Activated T-cell treated with anti-CD3 and anti-CD28 coated beads, Interleukin-2, amount 50 U/mL, for 4 hours (primary cell): ENCODE results near the gene SLC23A1. TPM values are rescaled to one million over a fixed set of nuclear protein-coding genes. Genes with fewer than 3 reads are reported as not detected.

Experiments
- ATAC-seq, 2 donors: fragments of 200-7000 bp; cut with Tn5 transposase; one replicate each; pipeline ENCODE4 v1.10.0; 2021
- DNase-seq: peaks from one replicate; pipeline ENCODE4 v3.0.0-alpha.2; 2020
- H3K27me3 Mint-ChIP-seq: one replicate; pipeline ENCODE4 v1.8.0; 2021; ENCODE audit warnings: low read depth, mixed read lengths
- H3K36me3 Mint-ChIP-seq: one replicate; pipeline ENCODE4 v1.8.0; 2022; ENCODE audit warnings: mixed read lengths; ENCODE audit not compliant: insufficient read depth
- H3K4me1 Mint-ChIP-seq: one replicate; pipeline ENCODE4 v1.8.0; 2021; ENCODE audit warnings: low read depth, mixed read lengths
- H3K4me3 Mint-ChIP-seq: one replicate; pipeline ENCODE4 v1.8.0; 2021; ENCODE audit warnings: mild to moderate bottlenecking, moderate library complexity, mixed read lengths
- H3K9me3 Mint-ChIP-seq: one replicate; pipeline ENCODE4 v1.8.0; 2021; ENCODE audit warnings: mixed read lengths
- total RNA-seq, 3 donors: library from RNA; stranded (reverse); gene quantifications; one replicate each; pipeline ENCODE4 v1.2.1, GENCODE V29; 2021

Gene SLC23A1
- total RNA-seq, 3 donors from 2014 or later = not detected

GRCh38 chr5:139399501-139400121 lies 16.5 kb upstream of the SLC23A1 start:
- peaks cover 28% of the 10 kb centered on the region for H3K4me1 Mint-ChIP-seq
- no peaks in the 10 kb centered on the region for H3K27me3 Mint-ChIP-seq
- H3K9me3 Mint-ChIP-seq = no peaks in the 10 kb centered on the region
- no peak for DNase-seq
- ATAC-seq = no peak
- H3K36me3 Mint-ChIP-seq = peaks cover 4% of the 10 kb centered on the region
- no peak overlapping the region for H3K4me3 Mint-ChIP-seq

DNA sequence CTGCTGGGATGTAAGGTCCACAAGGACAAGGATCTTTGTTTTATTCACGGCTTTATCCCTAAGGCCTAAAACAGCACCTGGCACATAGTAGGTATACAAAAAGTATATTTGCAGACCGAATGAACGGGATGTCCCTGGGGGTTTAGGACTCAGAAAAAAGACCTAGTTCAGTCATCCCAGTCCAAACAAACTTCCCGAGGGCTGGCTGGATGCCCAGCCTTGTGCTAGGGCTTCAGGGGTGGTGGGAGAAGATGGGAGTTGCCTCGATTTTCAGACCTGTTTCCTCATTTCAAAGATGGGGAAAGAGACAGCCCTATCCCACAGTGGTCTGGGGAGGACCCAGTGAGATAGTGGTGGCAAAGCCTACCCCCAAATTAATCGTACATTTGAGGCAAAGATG lies 14.8 kb upstream of the SLC23A1 start:
- Mint-ChIP-seq H3K4me1 (peaks cover 16% of the 10 kb centered on the region), H3K9me3 (no peaks in the 10 kb centered on the region), H3K36me3 (peaks cover 4% of the 10 kb centered on the region), H3K4me3 (no peak overlapping the region), H3K27me3 (no peaks in the 10 kb centered on the region)
- no peak for ATAC-seq
- DNase-seq = no peak

DNA sequence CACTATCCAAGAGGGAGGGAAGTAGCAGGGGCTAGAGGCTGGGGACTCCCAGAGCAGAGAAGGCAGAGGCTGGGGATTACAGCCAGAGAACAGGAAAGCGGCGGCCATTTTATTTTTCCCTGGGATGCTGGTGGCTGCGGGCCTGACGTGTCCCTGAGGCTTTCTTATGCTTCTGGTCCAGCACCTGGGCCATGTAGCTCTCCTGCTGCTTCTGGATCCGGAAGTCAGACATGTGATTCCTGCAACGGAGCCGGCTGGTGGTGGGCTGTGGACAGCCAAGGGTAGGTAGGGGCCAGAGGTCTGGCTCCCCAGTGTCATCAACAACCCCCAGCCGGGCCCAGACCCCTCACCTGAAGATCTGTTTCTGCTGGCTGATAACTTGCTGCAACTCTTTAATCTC lies 13.6 kb upstream of the SLC23A1 start:
- no peak overlapping the region for H3K4me3 Mint-ChIP-seq
- ATAC-seq (no peak), DNase-seq (no peak)
- H3K4me1 Mint-ChIP-seq = peaks cover 15% of the 10 kb centered on the region
- no peaks in the 10 kb centered on the region for H3K9me3 Mint-ChIP-seq
- H3K27me3 Mint-ChIP-seq = no peaks in the 10 kb centered on the region
- peaks cover 4% of the 10 kb centered on the region for H3K36me3 Mint-ChIP-seq

DNA sequence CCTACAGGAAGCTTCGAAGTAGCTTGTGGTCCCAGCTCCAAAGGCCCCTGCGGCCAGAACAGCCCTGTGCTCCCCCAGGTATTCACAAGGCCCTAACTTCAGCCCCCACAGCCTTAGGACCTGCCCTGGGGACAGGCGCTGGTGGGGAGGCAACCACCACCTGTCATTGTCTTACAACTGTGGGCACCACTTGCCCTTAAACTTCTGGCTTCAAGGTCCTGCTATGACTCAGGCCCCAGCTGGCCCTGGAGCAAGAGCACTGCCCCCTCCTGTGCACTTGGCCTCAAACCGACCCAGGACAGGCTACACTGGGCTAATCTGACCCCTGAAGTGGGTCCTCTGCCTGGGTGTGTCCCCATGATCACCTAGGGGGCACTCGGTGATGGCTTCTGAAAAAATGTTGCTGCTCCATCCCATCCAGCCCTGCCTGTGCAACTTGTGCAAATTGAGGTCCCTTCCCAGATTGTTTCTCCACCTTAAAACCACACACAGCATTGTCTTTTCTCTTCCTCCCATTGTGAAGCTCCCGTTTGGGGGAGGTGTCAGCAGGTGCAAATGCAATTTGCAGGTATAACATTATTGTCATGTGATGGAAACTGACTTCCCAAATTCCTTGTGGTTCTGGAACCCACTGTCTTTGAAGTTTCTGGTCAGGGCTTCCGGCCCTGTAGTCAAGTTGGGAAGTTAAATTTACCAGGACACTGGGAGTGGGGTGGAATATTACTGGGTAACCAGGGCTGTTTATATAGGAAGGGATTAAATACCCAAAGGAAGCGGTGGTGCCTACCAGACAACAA lies 12.9 kb upstream of the SLC23A1 start:
- Mint-ChIP-seq H3K27me3 (no peaks in the 10 kb centered on the region), H3K9me3 (no peaks in the 10 kb centered on the region), H3K4me1 (peaks cover 21% of the 10 kb centered on the region), H3K4me3 (peak overlapping the region; percentile 51), H3K36me3 (peaks cover 4% of the 10 kb centered on the region)
- DNase-seq (no peak), ATAC-seq (no peak)

DNA sequence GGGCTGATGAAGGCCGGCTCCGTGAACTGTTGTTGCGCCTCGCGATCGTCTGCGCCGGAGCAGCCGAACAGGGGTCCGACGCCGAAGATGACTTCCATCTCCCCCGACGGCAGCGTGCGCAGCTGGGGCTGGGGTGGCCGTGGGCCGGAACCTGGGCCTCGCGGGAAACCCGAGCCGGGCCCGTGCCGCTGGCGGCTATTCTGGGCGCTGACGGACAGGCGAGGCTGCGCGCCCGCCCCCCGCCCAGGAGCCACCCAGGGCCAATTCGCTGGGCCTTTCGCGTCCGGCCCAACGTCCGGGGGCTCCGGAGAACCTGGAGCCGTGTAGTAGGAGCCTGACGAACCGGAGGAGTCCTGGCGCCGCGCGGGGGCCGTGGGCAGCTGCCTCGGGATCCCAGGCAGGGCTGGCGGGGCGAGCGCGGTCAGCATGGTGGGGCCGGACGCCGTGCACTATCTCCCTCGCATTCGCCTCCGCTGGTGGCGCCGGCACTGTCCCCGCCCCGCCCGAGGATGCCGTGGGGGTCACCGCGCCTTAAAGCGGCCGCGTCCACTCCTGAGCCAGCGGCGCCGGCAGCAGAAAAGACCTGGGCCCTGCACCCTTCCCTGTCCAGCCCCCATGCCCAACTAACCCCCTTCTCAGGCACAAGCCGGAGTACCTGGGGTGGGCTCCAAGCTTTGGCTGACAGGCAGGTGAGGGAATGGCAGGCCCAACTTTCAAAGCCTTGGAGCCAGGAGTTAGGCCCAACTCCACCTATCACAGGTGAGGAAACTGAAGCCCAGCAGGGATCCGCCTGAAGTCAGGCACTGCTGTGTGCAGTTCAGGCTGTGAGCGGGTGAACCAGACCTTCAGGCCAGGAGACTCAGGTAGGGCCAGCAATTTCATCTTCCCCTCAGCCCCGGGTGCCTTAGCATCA lies 11.8 kb upstream of the SLC23A1 start, which contains the start of gene PROB1:
PROB1 (minus strand) TSS at position 451 of the 913 bp plus-strand sequence; CDS start at position 428, 23 bp downstream.
- H3K4me3 Mint-ChIP-seq = peak within 1 kb of the TSS; percentile 89
- peaks cover 33% of the 10 kb centered on the region for H3K4me1 Mint-ChIP-seq
- no peaks in the 10 kb centered on the region for H3K9me3 Mint-ChIP-seq
- no peak for ATAC-seq
- no peaks in the 10 kb centered on the region for H3K27me3 Mint-ChIP-seq
- peaks cover 4% of the 10 kb centered on the region for H3K36me3 Mint-ChIP-seq
- DNase-seq = no peak

GRCh38 chr5:139394123-139394653 lies 11.1 kb upstream of the SLC23A1 start:
- ATAC-seq (peak in 1 of 2 donors; percentile 30), DNase-seq (peak; percentile 56)
- H3K36me3 Mint-ChIP-seq = peaks cover under 1% of the 10 kb centered on the region
- peak overlapping the region; percentile 89 for H3K4me3 Mint-ChIP-seq
- no peaks in the 10 kb centered on the region for H3K9me3 Mint-ChIP-seq
- H3K4me1 Mint-ChIP-seq = peaks cover 35% of the 10 kb centered on the region
- no peaks in the 10 kb centered on the region for H3K27me3 Mint-ChIP-seq

DNA sequence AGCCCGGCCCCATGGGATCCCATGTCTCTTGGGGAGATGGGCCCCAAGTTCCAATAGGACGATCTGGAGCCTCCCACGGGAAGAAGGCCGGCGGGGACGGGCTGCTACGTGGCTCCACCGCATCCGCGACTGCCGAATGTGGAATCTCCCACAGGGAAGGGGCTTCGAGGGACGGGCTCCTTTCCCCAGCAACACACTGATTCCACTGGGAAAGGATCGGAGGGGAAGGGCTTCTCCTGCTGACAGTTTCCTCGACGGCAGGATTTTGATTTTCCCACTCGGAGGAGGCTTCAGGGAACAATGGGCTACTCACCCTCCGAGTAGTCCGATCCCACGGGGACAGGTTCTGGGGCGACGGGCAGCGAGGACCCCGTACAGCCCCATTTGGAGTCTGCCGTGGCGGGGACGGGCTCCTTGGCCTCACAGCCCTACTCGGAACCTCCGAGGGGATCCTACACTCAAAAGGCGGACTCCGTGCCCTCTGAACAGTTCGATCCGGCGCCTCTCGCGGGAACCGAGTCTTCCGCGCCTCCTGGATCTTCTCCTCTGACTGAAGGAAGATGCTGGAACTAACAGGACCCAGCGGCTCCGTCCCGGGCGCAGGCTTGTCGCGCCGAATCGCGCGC lies 10.5 kb upstream of the SLC23A1 start:
- peaks cover 34% of the 10 kb centered on the region for H3K4me1 Mint-ChIP-seq
- no peak for DNase-seq

GRCh38 chr5:139392678-139393496 lies 9.8 kb upstream of the SLC23A1 start:
- Mint-ChIP-seq H3K36me3 (no peaks in the 10 kb centered on the region), H3K4me3 (peak overlapping the region; percentile 89), H3K4me1 (peaks cover 34% of the 10 kb centered on the region), H3K27me3 (no peaks in the 10 kb centered on the region), H3K9me3 (no peaks in the 10 kb centered on the region)
- DNase-seq = peak; percentile 63
- peak; percentile 73 to 81 for ATAC-seq

More for the DNA sequence above, 10.5 kb upstream of the SLC23A1 start:
- Mint-ChIP-seq H3K4me3 (peak overlapping the region; percentile 89), H3K27me3 (no peaks in the 10 kb centered on the region), H3K36me3 (no peaks in the 10 kb centered on the region), H3K9me3 (no peaks in the 10 kb centered on the region)
- ATAC-seq = no peak

DNA sequence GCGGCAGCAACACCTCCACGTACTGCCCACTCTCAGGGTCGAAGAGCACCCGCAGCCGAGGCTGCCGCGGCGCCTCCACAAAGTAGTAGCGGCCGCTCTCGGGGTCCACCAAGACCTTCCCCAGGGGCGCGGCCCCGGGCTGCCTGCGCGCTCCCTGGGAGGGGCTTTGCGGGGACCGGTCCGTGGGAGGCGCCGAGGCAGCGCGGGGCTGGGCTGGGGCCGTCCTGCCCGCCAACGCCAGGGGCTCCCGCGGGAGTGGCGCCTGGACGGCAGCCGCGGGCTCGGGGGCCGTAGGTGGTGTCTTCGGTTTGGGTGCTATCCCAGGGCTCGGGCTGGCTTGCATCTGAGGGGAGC lies 9.2 kb upstream of the SLC23A1 start:
- DNase-seq (no peak), ATAC-seq (peak in 1 of 2 donors; percentile 39)
- no peaks in the 10 kb centered on the region for H3K27me3 Mint-ChIP-seq
- peaks cover 34% of the 10 kb centered on the region for H3K4me1 Mint-ChIP-seq
- H3K36me3 Mint-ChIP-seq = no peaks in the 10 kb centered on the region
- H3K4me3 Mint-ChIP-seq = peak overlapping the region; percentile 89
- no peaks in the 10 kb centered on the region for H3K9me3 Mint-ChIP-seq

DNA sequence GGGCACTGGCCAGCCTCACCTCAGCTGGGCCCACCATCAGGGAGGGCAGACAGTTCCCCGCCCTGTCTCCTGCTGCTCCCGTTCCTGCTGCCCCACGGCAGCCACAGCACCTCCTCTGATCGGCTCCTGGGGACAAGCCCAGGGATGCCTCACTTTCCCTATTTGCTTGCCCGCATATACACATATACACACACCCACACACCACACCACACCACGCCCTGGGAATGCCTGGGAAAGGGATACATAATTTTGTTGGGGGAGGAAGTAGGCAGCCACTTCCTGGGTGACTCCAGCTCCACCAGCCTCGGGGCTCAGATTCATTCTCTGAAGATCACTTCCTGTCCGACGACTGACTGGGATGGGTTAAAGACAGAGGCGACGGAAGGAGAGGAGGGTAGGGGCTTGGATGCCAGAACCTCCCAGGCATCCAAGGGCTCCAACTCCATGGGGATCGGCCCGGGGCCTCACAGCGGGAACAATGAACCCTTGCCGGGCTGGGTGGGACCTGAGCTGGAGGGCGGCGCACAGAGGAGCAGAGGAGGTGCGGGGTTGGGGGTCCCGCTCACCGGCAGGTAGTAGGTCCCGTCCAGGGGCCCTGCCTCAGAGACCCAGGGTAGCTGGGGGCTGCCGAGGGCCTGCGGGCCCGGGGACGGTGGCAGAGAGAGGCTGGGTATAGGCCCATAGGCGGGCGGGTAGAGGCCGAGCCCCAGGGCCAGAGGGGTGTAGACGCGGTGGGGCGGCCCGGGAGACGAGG lies 8.7 kb upstream of the SLC23A1 start:
- Mint-ChIP-seq H3K9me3 (no peaks in the 10 kb centered on the region), H3K27me3 (no peaks in the 10 kb centered on the region), H3K36me3 (no peaks in the 10 kb centered on the region), H3K4me3 (peak overlapping the region; percentile 85), H3K4me1 (peaks cover 35% of the 10 kb centered on the region)
- ATAC-seq (peak in 1 of 2 donors; percentile 3), DNase-seq (no peak)

DNA sequence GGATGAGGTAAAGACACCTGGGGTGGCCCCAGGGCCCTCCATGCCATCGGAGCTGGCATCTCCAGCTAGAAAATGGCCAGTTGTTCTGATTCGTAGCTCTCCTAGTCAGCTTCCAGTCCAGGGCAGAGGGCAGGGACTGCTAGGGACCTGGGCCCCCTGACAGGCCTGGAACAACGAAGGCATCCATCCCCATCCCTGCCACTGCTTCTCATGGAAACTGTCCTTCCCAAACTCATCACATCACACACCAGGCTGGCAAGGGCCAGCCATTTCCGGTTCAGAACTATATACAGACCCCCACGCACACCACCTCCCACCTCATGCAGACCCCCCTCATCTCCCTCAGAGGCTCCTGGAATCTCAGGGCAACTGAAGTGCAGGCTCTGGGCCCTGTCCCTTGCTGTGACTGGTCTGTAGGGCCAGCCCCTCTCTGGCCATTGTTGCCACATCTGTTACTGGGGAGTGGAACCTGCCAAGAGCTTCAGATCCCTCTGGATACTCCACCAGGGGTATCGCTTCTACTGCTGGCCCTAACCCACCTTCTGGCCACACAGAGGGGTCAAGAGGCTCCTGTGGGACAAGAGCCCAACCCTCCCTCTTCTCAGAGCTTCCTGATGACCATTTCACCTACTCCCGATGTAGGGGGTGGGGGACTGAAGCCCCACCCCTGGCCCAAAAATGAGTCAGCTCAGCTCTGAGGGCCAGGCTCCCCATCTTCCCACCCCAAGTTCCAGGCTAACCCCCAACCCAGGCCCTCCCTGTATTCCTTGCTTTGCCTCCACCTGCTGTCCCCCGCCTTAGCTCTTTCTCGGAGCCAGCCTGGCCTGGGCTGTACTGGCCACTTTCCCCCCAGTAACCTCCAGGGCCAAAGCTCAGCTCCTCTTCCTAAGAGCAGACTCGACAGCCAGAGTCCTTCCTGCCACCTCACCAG lies 7.8 kb upstream of the SLC23A1 start:
- H3K27me3 Mint-ChIP-seq = no peaks in the 10 kb centered on the region
- DNase-seq (no peak), ATAC-seq (no peak)
- H3K9me3 Mint-ChIP-seq = no peaks in the 10 kb centered on the region
- peaks cover 41% of the 10 kb centered on the region for H3K4me1 Mint-ChIP-seq
- H3K36me3 Mint-ChIP-seq = no peaks in the 10 kb centered on the region
- peak overlapping the region; percentile 85 for H3K4me3 Mint-ChIP-seq
